Ovary (tissue), 9 donors: ENCODE data around the gene DTYMK. TPM values are rescaled to one million over a fixed set of nuclear protein-coding genes. Genes with fewer than 3 reads are reported as not detected.

ENCODE experiments used
- DNase-seq, 5 donors: peaks; one replicate each; pipeline ENCODE4 v3.0.0-alpha.2; 2019 to 2020
- H3K27ac ChIP-seq, 2 donors: fragments of 200-600 bp; one replicate each; pipeline versions ENCODE4 v1.5.1 to v1.8.0; 2019 to 2022
- H3K27me3 ChIP-seq: fragments of 200-600 bp; one replicate; pipeline ENCODE4 v1.8.0; 2022
- H3K36me3 ChIP-seq: fragments of 200-600 bp; sonication (generic); one replicate; pipeline ENCODE4 v1.5.1; 2019
- H3K4me1 ChIP-seq: one replicate; pipeline ENCODE4 v1.8.1; 2013; ENCODE audit warnings: mild to moderate bottlenecking, moderate library complexity; ENCODE audit not compliant: insufficient read depth
- H3K4me3 ChIP-seq: fragments of 200-600 bp; sonication (generic); one replicate; pipeline ENCODE4 v1.5.1; 2017
- H3K9me3 ChIP-seq, 2 donors: fragments of 200-600 bp in 1 of 2; sonication (generic) in 1 of 2; one replicate each; pipeline versions ENCODE4 v1.5.1 to v1.8.1; 2013 to 2019; ENCODE audit warnings: mild to moderate bottlenecking in 1 of 2, moderate library complexity in 1 of 2
- EP300 ChIP-seq: sonication (generic); formaldehyde crosslinking; IDR thresholded peaks from one replicate; pipeline ENCODE4 v1.6.1; 2017; ENCODE audit warnings: antibody characterized with exemption
- POLR2A ChIP-seq: fragments of 450-650 bp; IDR thresholded peaks from one replicate; pipeline ENCODE4 v1.6.1; 2017; ENCODE audit warnings: antibody characterized with exemption, mild to moderate bottlenecking, moderate library complexity
- whole genome bisulfite sequencing, 3 donors: extraction: QIAGEN DNeasy Blood & Tissue Kit in 1 of 3; methylation state at CpG; one replicate each; pipeline versions ENCODE4 v1.1.5 to v1.1.7; 2013 to 2017; 5-methylcytosine and 5-hydroxymethylcytosine counted together
- intact Hi-C, 4 donors: fragments of 100-400 bp; cut with DNase I; formaldehyde crosslinking; loops; one replicate each; pipeline versions ENCODE4 v1.11.0 to v1.15.1; 2022 to 2023
- polyA plus RNA-seq, 2 donors: library from polyadenylated mRNA; stranded (reverse); fragments of 200-250 nt in 1 of 2; fragments of 350-450 nt in 1 of 2; fragmentation: Illumina TruSeq in 1 of 2; extraction: RNeasy Lipid Tissue Mini Kit (QIAGEN cat#74804) in 1 of 2; gene quantifications; one replicate each; pipeline ENCODE4 v1.2.3, GENCODE V29; 2013 to 2014
- total RNA-seq, 7 donors: library from RNA; depleted of rRNA in 2 of 7; stranded (reverse); fragments of >200 nt in 2 of 7; fragmentation: NEBNext Ultra II Directional in 3 of 7; extraction: Animal tissue kit (Norgen Biotek cat#: 25700) in 3 of 7; gene quantifications; one replicate each; pipeline versions ENCODE4 v1.1.0 to v1.2.4, GENCODE V29; 2016 to 2023
- TF ChIP-seq, protein P1 (sequence below), 3 donors: fragments of 450-650 bp in 2 of 3; fragments of 200-600 bp in 1 of 3; IDR thresholded peaks; one replicate each; pipeline versions ENCODE4 v1.5.1 to v1.8.0; 2016 to 2022; ENCODE audit warnings: antibody characterized with exemption in 3 of 3, mild to moderate bottlenecking in 1 of 3
- donor health status: DM: no; HTN: no; CAD: no; lungs with moderate emphysema.
- donor health status: DM: no; HTN: no; CAD: no.
- donor health status: Bipolar disorder and iron deficiency.
- donor health status: DM: yes; HTN: yes; CAD: no.
- donor health status: DM: no; HTN: no; CAD: no.
- donor health status: DM: yes; HTN: yes; CAD: no.

The DTYMK gene
- total and polyA plus RNA-seq, 9 donors = 3.7 to 17.9 (median 12.5) TPM

GRCh38 chr2:241673189-241673663 is 13.4 kb downstream of the DTYMK start:
- TF ChIP-seq EP300 (no peak), POLR2A (no peak)
- TF ChIP-seq, protein P1, sequence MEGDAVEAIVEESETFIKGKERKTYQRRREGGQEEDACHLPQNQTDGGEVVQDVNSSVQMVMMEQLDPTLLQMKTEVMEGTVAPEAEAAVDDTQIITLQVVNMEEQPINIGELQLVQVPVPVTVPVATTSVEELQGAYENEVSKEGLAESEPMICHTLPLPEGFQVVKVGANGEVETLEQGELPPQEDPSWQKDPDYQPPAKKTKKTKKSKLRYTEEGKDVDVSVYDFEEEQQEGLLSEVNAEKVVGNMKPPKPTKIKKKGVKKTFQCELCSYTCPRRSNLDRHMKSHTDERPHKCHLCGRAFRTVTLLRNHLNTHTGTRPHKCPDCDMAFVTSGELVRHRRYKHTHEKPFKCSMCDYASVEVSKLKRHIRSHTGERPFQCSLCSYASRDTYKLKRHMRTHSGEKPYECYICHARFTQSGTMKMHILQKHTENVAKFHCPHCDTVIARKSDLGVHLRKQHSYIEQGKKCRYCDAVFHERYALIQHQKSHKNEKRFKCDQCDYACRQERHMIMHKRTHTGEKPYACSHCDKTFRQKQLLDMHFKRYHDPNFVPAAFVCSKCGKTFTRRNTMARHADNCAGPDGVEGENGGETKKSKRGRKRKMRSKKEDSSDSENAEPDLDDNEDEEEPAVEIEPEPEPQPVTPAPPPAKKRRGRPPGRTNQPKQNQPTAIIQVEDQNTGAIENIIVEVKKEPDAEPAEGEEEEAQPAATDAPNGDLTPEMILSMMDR (IDR thresholded peaks at IDR 0.05) = no peak
- H3K4me1 ChIP-seq = no peaks in the 10 kb centered on the region
- H3K27me3 ChIP-seq = no peaks in the 10 kb centered on the region
- no peak overlapping the region for H3K4me3 ChIP-seq
- no peaks in the 10 kb centered on the region for H3K9me3 ChIP-seq
- H3K36me3 ChIP-seq = no peaks in the 10 kb centered on the region
- 79 to 88% (median 83%) methylated on average over 18 of the region's 18 CpGs for WGBS, 3 donors
- no peak for DNase-seq
- H3K27ac ChIP-seq = no peak overlapping the region
- intact Hi-C loops = no loop called here

- WGBS, 3 donors = 89 to 91% (median 90%) methylated on average over 41 to 42 of the region's 42 CpGs
- DNase-seq = no peak
- no peaks in the 10 kb centered on the region for H3K36me3 ChIP-seq
- no peaks in the 10 kb centered on the region for H3K27me3 ChIP-seq
- no peak overlapping the region for H3K4me3 ChIP-seq
- TF ChIP-seq POLR2A (no peak), EP300 (no peak)
- TF ChIP-seq, protein P1 (IDR thresholded peaks at IDR 0.05) = no peak
- intact Hi-C loops = no loop called here
- no peaks in the 10 kb centered on the region for H3K4me1 ChIP-seq
- H3K27ac ChIP-seq = no peak overlapping the region
- H3K9me3 ChIP-seq = no peaks in the 10 kb centered on the region
Measured at GRCh38 chr2:241672243-241673188, 14.1 kb downstream of the DTYMK start.

DNA sequence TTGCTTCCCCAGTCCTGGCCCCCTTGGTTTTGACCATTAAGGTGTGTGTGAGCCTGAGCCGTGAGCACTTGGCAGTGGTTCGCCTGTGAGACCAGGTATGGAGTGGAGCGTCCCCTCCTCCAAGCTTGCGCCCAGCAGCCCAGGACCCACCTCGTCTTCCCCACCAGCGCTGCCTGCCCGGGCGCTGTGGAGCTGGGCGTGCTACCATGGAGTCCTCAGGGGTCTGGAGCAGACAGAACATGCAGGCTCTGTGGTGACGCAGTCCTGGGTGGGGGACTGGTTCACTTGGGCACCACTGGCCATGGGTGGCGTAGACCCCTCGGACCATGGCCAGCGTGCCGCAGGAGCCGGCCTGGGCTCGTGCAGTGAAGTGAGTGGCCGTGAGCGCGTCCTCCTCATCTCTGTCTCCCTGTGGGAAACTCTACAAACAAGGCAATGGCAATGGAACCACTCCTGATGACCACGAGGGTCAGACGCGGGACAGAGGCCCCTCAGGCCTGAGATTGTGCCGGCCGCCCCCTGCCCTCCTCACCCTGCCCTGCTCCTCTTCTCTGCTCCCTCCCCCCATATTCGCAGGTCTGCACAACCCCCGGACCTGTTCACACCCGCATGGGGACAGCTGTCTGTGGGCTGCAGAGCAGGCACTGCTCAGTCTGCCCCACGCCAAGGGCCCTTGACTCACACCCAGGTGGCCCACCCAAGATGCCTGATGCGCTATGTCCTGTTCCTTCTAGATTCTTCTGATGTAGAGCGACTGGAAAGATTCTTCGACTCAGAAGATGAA is 15.0 kb downstream of the DTYMK start:
- no peaks in the 10 kb centered on the region for H3K9me3 ChIP-seq
- intact Hi-C loops = no loop called here
- H3K36me3 ChIP-seq = no peaks in the 10 kb centered on the region
- DNase-seq = no peak
- no peaks in the 10 kb centered on the region for H3K27me3 ChIP-seq
- no peak overlapping the region for H3K27ac ChIP-seq
- H3K4me1 ChIP-seq = no peaks in the 10 kb centered on the region
- WGBS, 3 donors = 90 to 91% (median 91%) methylated on average over 31 of the region's 31 CpGs
- H3K4me3 ChIP-seq = no peak overlapping the region
- TF ChIP-seq POLR2A = no peak
- TF ChIP-seq, protein P1 (IDR thresholded peaks at IDR 0.05) = no peak
- no peak for TF ChIP-seq EP300

DNA sequence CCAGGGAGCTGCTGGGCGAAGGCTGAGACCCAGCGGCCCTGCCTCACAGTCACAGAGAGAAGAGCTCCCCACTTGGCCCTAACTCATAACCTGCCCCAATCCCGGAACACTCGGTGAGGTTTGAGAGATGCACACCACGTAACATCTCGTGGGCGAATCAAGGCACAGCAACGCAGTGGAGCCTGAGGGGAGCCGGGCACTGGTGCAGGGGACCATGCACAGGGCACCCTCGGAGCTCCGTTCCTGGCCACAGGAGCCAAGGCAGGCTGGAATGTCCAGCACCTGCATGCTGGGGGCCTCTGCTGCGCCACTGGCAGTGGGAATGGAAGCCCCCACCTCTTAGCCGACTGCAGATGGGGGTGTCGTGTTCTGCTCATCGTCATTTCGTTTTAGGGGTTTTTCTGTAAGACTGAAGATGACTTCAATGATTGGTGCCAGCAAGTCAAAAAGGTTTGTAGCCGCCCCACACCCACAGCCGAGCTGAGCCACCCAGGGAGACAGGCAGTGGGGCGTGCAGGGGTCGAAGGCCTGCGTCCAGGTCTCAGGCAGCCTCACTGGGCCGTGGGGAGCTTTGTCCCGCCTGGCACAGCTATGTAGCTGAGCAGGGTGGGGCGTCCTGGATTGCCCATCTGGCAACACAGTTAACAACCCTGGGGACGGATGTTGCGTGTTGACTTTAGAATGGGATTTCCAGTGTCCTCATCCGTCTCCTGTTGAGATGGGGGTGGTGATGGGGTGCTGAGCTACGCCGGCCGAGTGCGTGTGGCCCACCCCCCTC is 16.1 kb downstream of the DTYMK start:
- no peak for DNase-seq
- Histone ChIP-seq H3K36me3 (no peaks in the 10 kb centered on the region), H3K4me1 (no peaks in the 10 kb centered on the region), H3K4me3 (no peak overlapping the region), H3K9me3 (no peaks in the 10 kb centered on the region), H3K27me3 (no peaks in the 10 kb centered on the region), H3K27ac (no peak overlapping the region)
- no peak for TF ChIP-seq POLR2A
- no peak for TF ChIP-seq EP300
- TF ChIP-seq, protein P1 (IDR thresholded peaks at IDR 0.05) = no peak
- 87 to 89% (median 88%) methylated on average over 31 of the region's 31 CpGs for WGBS, 3 donors
- intact Hi-C loops = no loop called here
